ENCODE data around the gene SIGLECL1.

SIGLECL1 gene

DNA sequence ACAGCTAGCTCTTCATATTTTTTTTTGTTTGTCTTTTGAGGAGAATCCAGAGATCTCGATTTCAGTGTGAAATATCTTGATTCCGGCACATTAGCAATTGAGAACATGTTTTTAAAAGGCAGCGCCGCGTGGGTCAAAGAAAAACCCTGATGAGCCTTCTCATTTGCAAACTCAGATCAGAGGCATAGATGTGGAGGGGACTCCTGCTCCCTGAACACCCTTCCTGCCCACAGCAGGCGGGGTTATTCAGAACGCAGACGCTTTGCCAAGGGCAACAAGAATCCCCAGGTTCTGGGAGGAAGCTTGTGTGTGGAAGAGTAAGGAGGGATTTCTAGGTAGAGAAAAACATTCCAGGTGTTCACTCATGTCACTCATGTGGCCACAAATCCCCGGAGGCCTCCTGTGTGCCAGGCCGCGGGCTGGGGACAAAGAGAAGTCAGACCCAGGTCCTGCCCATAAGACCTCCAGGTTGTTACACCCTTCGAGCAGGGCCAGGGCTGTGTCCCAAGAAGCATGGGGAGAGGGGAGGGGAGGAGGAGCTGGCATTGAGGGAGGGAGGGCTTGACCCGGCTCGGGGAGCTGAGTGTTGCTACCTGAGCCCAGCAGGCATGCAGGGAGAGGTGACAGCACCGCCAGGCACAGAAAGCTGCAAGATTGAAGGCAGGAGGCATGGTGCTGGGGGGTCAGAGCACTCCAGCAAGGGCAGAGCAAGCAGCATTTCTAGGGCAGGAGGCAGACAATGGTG is 44.7 kb downstream of the SIGLECL1 start:
- no peak for DNase-seq (ENCODE audit: low spot score)

DNA sequence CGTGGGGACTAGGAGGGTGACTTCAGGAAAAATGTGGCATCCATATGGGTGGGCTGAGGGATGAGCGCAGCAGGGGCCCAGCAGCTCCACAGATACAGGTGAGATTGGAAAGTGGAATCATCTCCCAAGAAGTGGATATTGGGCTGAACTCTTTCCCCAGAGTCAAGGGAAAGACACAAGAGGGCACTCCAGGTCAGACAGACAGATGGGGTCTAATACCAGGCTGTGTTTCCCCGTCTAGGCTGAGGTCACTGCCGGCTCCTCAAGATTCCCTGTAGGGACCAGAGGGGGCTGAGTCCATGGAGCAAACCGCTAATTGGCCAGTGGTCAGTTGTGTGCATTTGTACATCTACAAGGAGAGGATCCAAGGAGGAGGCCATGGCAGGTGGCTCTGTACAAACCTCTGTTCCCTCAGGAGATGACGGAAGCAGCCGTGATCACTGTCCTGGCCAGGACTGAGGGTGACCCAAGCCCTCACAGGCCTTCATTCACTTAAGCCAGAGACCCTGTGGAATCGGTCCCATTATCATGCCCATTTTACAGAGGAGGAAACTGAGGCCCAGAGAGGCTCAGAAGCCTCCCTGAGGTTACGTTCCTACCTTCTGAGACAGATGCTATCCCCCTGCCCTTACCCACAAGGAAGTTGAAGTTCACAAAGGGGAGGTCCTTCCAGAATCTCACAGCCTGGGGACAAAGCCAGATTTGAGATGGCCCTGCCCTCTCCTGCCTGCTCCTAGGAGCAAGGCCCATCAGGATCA is 45.6 kb downstream of the SIGLECL1 start:
- DNase-seq (ENCODE audit: low spot score) = no peak

DNA sequence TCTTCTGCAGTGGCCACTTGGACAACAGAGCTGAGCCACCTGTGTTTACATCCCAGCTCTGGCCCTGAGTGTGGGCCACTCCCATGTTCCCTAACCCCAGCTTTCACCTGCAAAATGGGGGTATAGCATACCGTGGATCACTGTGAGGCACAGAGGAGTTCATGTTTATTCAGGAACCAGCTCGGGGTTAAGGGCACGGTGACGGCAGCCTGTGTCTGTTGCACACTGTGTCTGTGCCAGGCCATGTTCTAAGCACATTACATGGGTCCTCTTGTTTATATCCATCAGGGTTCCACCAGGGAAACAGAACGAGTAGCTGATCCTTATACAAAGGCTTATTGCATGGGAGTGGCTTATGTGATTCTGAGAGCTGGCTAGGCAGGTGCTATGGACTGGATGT is 46.5 kb downstream of the SIGLECL1 start:
- DNase-seq (ENCODE audit: low spot score) = no peak

DNA sequence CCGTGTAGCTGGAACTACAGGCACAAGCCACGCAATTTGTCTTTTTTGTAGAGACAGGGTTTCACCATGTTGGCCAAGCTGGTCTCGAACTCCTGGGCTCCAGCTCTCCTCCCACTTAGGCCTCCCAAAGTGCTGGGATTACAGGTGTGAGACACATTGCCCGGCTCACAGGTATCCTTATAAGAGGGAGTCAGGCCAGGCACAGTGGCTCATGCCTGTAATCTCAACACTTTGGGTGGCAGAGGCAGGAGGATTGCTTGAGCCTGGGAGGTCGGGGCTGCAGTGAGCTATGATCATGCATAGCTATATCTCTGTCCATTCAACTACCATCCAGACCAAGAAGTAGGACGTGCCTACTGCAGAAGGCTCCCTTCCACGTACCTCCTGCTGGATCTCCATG is 50.4 kb downstream of the SIGLECL1 start:
- no peak for DNase-seq (ENCODE audit: low spot score)

DNA sequence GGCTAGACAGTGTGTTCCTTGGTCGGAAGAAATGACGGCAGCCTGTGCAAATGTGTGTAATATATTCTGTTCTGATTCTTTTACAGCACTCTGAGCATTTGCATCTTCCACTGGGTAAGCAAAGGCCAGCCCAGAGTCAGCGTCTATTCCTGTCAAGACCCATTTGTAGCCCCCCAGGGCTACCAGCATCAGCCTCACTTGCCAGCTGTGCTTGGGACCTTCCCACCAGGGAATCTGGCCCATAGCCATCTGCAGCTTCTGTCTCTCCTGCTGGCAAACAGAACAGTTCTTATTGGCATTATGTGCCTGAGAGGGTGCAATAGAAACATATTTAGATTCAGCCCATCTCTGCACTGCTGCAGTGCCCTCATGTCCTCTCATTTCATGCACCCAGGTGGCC is 54.6 kb downstream of the SIGLECL1 start:
- DNase-seq (ENCODE audit: low spot score) = no peak

DNA sequence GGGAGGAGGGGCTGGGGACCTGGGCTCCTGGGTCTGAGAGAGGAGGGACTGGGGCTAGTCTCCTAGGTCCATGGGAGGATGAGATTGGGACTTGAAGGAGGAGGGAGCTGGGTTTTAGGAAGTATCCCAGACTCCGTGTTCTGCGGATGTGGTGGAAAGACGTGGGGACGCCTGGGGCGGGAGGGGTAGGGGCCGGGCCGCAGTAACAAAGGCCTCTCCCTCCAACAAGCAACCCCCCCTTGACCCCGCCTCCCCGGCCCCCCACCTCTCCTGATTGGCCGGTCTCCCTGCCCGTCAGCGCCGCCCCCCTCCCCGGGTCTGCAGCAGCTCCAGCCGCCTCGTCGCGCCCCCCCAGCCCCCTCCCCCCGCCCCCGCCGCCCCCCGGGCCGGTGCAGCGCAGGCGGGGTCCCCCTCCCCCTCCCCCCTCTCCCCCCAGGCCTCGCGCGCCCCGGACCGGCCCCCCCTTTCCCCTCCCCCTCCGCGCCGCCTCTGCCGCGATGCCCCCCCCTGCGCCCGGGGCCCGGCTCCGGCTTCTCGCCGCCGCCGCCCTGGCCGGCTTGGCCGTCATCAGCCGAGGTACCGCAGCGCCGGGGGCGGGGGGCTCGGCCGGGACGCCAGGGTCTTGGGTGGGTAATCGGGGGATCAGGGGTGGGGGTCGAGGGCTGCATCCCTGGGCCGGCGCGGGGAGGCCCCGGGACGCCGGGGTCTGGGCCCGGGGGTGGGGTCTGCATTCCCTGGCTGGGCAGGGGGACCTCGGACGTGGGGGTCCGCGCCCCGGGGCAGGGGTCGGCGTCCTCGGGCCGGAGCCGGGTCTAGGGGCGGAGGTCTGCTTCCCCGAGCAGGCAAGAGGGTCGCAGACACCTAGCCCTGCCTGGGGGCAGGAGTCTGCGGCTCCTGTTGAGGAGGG is 60.7 kb downstream of the SIGLECL1 start, which contains the start of gene IGLON5:
Gene IGLON5 (plus strand): TSS at position 294 of the 907 bp plus-strand sequence. CDS start 204 bp downstream, at position 498.
- no peak for DNase-seq (ENCODE audit: low spot score)

DNA sequence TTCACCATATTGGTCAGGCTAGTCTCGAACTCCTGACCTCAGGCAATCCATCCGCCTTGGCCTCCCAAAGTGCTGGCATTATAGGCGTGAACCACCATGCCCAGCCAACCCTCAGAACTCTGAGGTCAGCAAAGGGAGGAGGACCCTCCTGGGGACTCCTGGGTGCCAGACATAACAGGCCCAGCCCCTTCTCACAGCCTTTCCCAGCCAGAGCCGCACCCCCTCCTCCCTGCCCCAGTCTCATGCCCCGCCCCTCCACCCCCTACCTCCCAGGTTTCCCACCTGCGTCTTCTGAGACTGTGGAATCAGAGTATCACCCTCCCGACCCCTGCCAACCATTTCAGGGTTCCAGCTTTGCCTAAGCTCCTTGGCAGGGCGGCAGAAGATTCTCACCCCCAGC is 65.8 kb downstream of the SIGLECL1 start:
- no peak for DNase-seq (ENCODE audit: low spot score)

DNA sequence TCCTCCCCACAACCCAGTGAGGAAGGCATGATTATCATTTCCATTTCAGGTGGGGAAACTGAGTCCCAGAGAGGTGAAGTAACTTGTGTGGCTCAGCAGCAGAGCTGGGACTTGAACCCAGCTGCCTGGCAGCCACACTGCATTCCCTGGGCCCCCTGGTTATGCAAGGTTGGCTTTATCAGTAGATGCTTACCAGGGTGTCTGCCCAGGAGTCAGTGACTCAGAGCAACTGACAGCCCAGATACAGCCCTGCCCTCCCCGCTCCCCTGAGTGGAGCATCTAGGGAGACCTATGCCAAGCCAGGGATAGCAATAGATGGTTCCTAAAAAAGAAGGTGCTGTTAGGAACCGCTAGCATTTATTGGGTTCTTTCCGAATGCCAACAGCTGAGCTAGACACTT is 66.5 kb downstream of the SIGLECL1 start:
- no peak for DNase-seq (ENCODE audit: low spot score)

DNA sequence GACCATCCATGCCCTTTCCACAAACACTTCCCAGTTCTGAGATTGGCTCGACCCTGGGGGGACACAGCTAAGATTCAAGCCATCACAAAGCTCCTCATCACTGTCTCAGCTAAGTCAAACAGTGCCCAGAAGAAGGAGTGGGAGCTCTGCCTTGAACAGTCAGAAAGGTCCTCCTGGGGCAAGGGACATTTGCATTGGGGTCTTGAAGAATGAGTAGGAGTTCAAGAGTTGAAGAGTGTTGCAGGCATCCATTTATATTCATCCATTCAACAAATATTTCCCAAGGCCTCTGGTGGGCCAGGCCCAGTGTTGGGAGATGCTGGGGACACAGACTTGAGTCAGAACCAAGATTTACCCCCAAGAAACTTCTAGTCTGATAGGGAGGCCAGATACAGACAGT is 67.1 kb downstream of the SIGLECL1 start:
- DNase-seq (ENCODE audit: low spot score) = no peak
